GM19463 (cell line): ENCODE results near the gene CNTD1.
"Not testable (repeated sequence)": the region's sequence is repeated elsewhere in the genome, so short reads cannot be mapped to it uniquely, and the experiment has no call there.

ENCODE experiments used
- ATAC-seq: cut with Tn5 transposase; IDR thresholded peaks from one replicate; pipeline ENCODE4 v1.9.1; 2021; ENCODE audit warnings: mild to moderate bottlenecking, moderate library complexity; ENCODE audit not compliant: unreplicated experiment

CNTD1 gene

GRCh38 chr17:42844761-42845555 is 46.3 kb downstream of the CNTD1 start:
- no peak for ATAC-seq

- ATAC-seq: no peak
These were observed 46.9 kb downstream of the CNTD1 start for GRCh38 chr17:42845556-42845917.

- no peak for ATAC-seq
These were observed 47.4 kb downstream of the CNTD1 start for GRCh38 chr17:42845918-42846593.

GRCh38 chr17:42846594-42847280 is 48.1 kb downstream of the CNTD1 start:
- ATAC-seq: no peak

GRCh38 chr17:42848093-42848492 is 49.4 kb downstream of the CNTD1 start:
- no peak for ATAC-seq

GRCh38 chr17:42849031-42849430 is 50.4 kb downstream of the CNTD1 start:
- no peak for ATAC-seq

- ATAC-seq: no peak
These were observed 51.0 kb downstream of the CNTD1 start for GRCh38 chr17:42849451-42850181.

- no peak for ATAC-seq
These were observed 52.3 kb downstream of the CNTD1 start, which contains the start of gene AOC3 for GRCh38 chr17:42850954-42851353. TSS of gene AOC3 (plus strand) at chr17:42851199. CDS start at chr17:42851344, 145 bp downstream.

GRCh38 chr17:42851371-42852240 is 52.9 kb downstream of the CNTD1 start:
- not testable (repeated sequence) for ATAC-seq

GRCh38 chr17:42852351-42852750 is 53.7 kb downstream of the CNTD1 start:
- ATAC-seq: no peak

GRCh38 chr17:42853004-42853403 is 54.3 kb downstream of the CNTD1 start:
- ATAC-seq: no peak

- no peak for ATAC-seq
These were observed 54.9 kb downstream of the CNTD1 start for GRCh38 chr17:42853597-42853967.

- no peak for ATAC-seq
These were observed 55.5 kb downstream of the CNTD1 start for GRCh38 chr17:42853968-42854790.

GRCh38 chr17:42855048-42855596 is 56.5 kb downstream of the CNTD1 start:
- ATAC-seq: no peak

- not testable (repeated sequence) for ATAC-seq
These were observed 57.4 kb downstream of the CNTD1 start for GRCh38 chr17:42856093-42856492.

GRCh38 chr17:42856516-42856915 is 57.9 kb downstream of the CNTD1 start:
- ATAC-seq: not testable (repeated sequence)

- ATAC-seq: no peak
These were observed 58.7 kb downstream of the CNTD1 start for GRCh38 chr17:42857389-42857788.
